ENCODE measurements around the gene STARD8.

DNA sequence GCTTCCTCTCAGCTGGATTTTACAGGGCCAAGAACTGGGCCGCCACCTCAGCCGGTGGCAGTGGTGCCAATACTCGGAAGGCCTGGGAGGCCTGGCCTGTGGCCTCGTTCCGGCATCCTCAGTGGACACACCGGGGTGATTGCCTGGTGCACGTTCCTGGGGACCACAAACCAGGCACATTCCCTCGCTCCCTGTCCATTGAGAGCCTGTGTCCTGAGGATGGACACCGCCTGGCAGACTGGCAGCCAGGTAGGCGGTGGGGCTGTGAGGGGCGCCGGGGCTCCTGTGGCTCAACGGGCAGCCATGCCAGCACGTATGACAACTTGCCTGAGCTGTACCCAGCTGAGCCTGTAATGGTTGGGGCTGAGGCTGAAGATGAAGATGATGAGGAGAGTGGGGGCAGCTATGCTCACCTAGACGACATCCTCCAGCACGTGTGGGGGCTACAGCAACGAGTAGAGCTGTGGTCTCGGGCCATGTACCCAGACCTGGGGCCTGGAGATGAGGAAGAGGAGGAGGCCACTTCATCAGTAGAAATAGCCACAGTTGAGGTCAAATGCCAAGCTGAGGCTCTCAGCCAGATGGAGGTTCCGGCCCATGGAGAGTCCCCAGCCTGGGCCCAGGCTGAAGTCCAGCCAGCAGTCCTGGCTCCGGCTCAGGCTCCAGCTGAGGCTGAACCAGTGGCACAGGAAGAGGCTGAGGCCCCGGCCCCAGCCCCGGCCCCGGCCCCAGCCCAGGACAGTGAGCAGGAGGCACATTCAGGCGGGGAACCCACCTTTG lies 70.4 kb downstream of the STARD8 start:
- no peak for TF ChIP-seq POLR2A (IDR thresholded peaks at IDR 0.05)
- TF ChIP-seq, protein P1, sequence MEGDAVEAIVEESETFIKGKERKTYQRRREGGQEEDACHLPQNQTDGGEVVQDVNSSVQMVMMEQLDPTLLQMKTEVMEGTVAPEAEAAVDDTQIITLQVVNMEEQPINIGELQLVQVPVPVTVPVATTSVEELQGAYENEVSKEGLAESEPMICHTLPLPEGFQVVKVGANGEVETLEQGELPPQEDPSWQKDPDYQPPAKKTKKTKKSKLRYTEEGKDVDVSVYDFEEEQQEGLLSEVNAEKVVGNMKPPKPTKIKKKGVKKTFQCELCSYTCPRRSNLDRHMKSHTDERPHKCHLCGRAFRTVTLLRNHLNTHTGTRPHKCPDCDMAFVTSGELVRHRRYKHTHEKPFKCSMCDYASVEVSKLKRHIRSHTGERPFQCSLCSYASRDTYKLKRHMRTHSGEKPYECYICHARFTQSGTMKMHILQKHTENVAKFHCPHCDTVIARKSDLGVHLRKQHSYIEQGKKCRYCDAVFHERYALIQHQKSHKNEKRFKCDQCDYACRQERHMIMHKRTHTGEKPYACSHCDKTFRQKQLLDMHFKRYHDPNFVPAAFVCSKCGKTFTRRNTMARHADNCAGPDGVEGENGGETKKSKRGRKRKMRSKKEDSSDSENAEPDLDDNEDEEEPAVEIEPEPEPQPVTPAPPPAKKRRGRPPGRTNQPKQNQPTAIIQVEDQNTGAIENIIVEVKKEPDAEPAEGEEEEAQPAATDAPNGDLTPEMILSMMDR (IDR thresholded peaks at IDR 0.05): no peak

Measured in Peyer's patch (tissue), 4 donors.